OCI-LY7 (cell line): ENCODE data around the gene BMERB1.
"Not testable (repeated sequence)": the region's sequence is repeated elsewhere in the genome, so short reads cannot be mapped to it uniquely, and the experiment has no call there.

Experiments used
- CTCF ChIP-seq: fragments of 200-600 bp; sonication (generic); conservative IDR thresholded peaks from 2 replicates; pipeline ENCODE4 v1.5.1; 2014; ENCODE audit warnings: mild to moderate bottlenecking, antibody characterized with exemption, low read length, moderate library complexity, mixed read lengths
- EZH2phosphoT487 ChIP-seq: fragments of 200-600 bp; sonication (generic); IDR thresholded peaks from 2 replicates; pipeline ENCODE4 v1.6.1; 2018; ENCODE audit warnings: low read depth, borderline replicate concordance, mild to moderate bottlenecking, mixed run types, antibody characterized with exemption, low read length, moderate library complexity, mixed read lengths

- TF ChIP-seq CTCF, EZH2phosphoT487: not testable (repeated sequence)
These were observed 172.9 kb downstream of the BMERB1 start for GRCh38 chr16:15607221-15607699.
